ENCODE results near the gene CDH11. TPM values are rescaled to one million over a fixed set of nuclear protein-coding genes. Genes with fewer than 3 reads are reported as not detected.

Gene CDH11
- total and polyA plus RNA-seq, 2 donors (not counting 1 experiment from before 2014, with no cell fraction given), result not detected

DNA sequence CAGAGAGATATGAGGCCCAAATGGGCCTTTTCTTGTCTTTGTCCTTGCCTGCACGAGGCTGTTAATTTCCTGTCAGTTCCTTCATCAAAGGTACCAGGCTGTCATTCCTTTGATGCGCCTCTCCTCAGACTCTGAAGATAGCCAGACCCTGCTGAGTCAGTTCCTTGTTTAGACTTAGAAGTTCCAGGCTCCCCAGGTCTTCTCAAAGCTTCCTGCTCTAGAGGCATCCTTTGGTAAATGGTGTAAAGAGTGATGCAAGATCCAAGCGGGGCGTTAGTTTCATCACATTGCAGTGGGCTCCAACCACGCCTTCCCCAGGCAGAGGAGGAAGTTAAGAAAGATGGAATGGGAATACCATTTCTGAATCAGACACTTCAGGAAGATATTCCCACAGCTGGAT is 4.0 kb upstream of the CDH11 start:
- ATAC-seq (ENCODE audit: low read depth) (no peak), DNase-seq (no peak)
- H3K9me3 ChIP-seq (ENCODE audit: control extremely low read depth in 1 of 3, control insufficient read depth in 2 of 3, insufficient read depth in 1 of 3, low read length in 2 of 3), result peaks cover 0 to 9% (median 0%) of the 10 kb centered on the region in 3 donors
- H3K4me2 ChIP-seq (replicated peaks; ENCODE audit: low read depth, low read length, poor library complexity, severe bottlenecking), result no peak overlapping the region
- no peak overlapping the region for H3K4me3 ChIP-seq (ENCODE audit: control extremely low read depth in 1 of 5, extremely low read depth in 1 of 5, insufficient read depth in 1 of 5, low read depth in 2 of 5, low read length in 4 of 5)
- H4K20me1 ChIP-seq (ENCODE audit: control insufficient read depth, insufficient read depth, low read length, poor library complexity, severe bottlenecking), result no peaks in the 10 kb centered on the region
- H3K79me2 ChIP-seq (ENCODE audit: control insufficient read depth, insufficient read depth, low read length), result no peaks in the 10 kb centered on the region
- Mint-ChIP-seq H3K27ac (no peak overlapping the region), H3K4me3 (no peak overlapping the region), H3K4me1 (no peaks in the 10 kb centered on the region), H3K27me3 (peaks cover 13% of the 10 kb centered on the region), H3K9me3 (ENCODE audit: insufficient read depth) (no peaks in the 10 kb centered on the region)
- TF ChIP-seq CTCF (IDR thresholded peaks at IDR 0.05) (no peak), EZH2 (IDR thresholded peaks at IDR 0.05; ENCODE audit: borderline replicate concordance, insufficient read depth, low read depth, low read length, poor library complexity, severe bottlenecking) (no peak)
- H3K27ac ChIP-seq (ENCODE audit: low read length in 2 of 2), result no peak overlapping the region
- H3K36me3 ChIP-seq (replicated peaks in 1 of 2; ENCODE audit: control extremely low read depth in 1 of 2, control insufficient read depth in 1 of 2, extremely low read depth in 1 of 2, insufficient read depth in 2 of 2, low read length in 1 of 2), result no peaks in the 10 kb centered on the region
- H3K27me3 ChIP-seq (replicated peaks in 1 of 4; ENCODE audit: control extremely low read depth in 1 of 4, control insufficient read depth in 3 of 4, insufficient read depth in 4 of 4, low read length in 3 of 4), result peaks cover 0 to 18% (median 9%) of the 10 kb centered on the region in 4 experiments
- H3K4me1 ChIP-seq (ENCODE audit: control insufficient read depth in 2 of 2, insufficient read depth in 2 of 2, low read length in 2 of 2), result no peaks in the 10 kb centered on the region
- POLR2A ChIA-PET, result no interaction called here
- no peak overlapping the region for H2AFZ ChIP-seq (ENCODE audit: insufficient read depth, low read depth, low read length, poor library complexity, severe bottlenecking)
- no peak overlapping the region for H3K9ac ChIP-seq (ENCODE audit: low read length)
- 36% methylated on average over 2 of the region's 5 CpGs for WGBS (ENCODE audit: insufficient coverage)
- CTCF ChIA-PET, result no interaction called here
- intact Hi-C loops (cut with micrococcal nuclease), result no loop called here

DNA sequence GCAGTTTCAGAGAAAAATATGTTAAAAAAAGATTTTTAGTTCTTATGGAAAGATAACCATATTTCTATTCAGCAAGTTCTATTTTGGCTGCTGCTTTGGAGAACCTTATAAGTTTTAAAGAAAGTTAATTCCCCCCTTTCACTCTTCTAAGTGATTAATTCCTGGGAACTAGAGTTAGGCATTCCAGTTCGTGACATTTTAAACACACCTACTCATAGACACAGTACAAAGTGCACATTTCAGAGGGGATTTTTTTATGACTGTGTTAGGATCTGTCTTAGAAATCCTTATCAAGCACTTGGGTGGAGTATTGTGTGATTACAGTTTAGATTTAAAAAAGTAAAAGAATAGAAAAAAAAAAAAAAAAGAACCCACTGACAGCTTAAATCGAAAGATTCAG is 3.5 kb upstream of the CDH11 start:
- DNase-seq (no peak), ATAC-seq (ENCODE audit: low read depth) (no peak)
- Histone ChIP-seq H3K9me3 (ENCODE audit: control extremely low read depth in 1 of 3, control insufficient read depth in 2 of 3, insufficient read depth in 1 of 3, low read length in 2 of 3) (peaks cover 0 to 12% (median 0%) of the 10 kb centered on the region in 3 donors), H3K27me3 (replicated peaks in 1 of 4; ENCODE audit: control extremely low read depth in 1 of 4, control insufficient read depth in 3 of 4, insufficient read depth in 4 of 4, low read length in 3 of 4) (peaks cover 0 to 23% (median 12%) of the 10 kb centered on the region in 4 experiments), H2AFZ (ENCODE audit: insufficient read depth, low read depth, low read length, poor library complexity, severe bottlenecking) (no peak overlapping the region), H3K9ac (ENCODE audit: low read length) (no peak overlapping the region), H3K4me1 (ENCODE audit: control insufficient read depth in 2 of 2, insufficient read depth in 2 of 2, low read length in 2 of 2) (no peaks in the 10 kb centered on the region), H3K4me3 (ENCODE audit: control extremely low read depth in 1 of 5, extremely low read depth in 1 of 5, insufficient read depth in 1 of 5, low read depth in 2 of 5, low read length in 4 of 5) (no peak overlapping the region), H3K27ac (ENCODE audit: low read length in 2 of 2) (no peak overlapping the region), H4K20me1 (ENCODE audit: control insufficient read depth, insufficient read depth, low read length, poor library complexity, severe bottlenecking) (no peaks in the 10 kb centered on the region), H3K4me2 (replicated peaks; ENCODE audit: low read depth, low read length, poor library complexity, severe bottlenecking) (no peak overlapping the region), H3K36me3 (replicated peaks in 1 of 2; ENCODE audit: control extremely low read depth in 1 of 2, control insufficient read depth in 1 of 2, extremely low read depth in 1 of 2, insufficient read depth in 2 of 2, low read length in 1 of 2) (no peaks in the 10 kb centered on the region), H3K79me2 (ENCODE audit: control insufficient read depth, insufficient read depth, low read length) (no peaks in the 10 kb centered on the region)
- intact Hi-C loops (cut with micrococcal nuclease), result no loop called here
- Mint-ChIP-seq H3K9me3 (ENCODE audit: insufficient read depth) (no peaks in the 10 kb centered on the region), H3K27ac (no peak overlapping the region), H3K4me1 (no peaks in the 10 kb centered on the region), H3K27me3 (peaks cover 15% of the 10 kb centered on the region), H3K4me3 (no peak overlapping the region)
- ChIA-PET POLR2A (no interaction called here), CTCF (no interaction called here)
- TF ChIP-seq EZH2 (IDR thresholded peaks at IDR 0.05; ENCODE audit: borderline replicate concordance, insufficient read depth, low read depth, low read length, poor library complexity, severe bottlenecking) (no peak), CTCF (IDR thresholded peaks at IDR 0.05) (no peak)
- no CpG with 5 or more reads among the region's 2 CpGs for WGBS (ENCODE audit: insufficient coverage)

All from B cell (primary cell).